Thyroid gland (tissue), 4 donors: ENCODE measurements around the gene ZBTB4. TPM values are rescaled to one million over a fixed set of nuclear protein-coding genes. Genes with fewer than 3 reads are reported as not detected.

ENCODE experiments used
- DNase-seq, 2 donors: peaks; one replicate each; pipeline ENCODE4 v3.0.0-alpha.2; 2019
- H3K27ac ChIP-seq, 3 donors: fragments of 200-600 bp; sonication (generic); 1 replicate in 2 of 3; 2 replicates in 1 of 3; pipeline ENCODE4 v1.5.1; 2016 to 2019; ENCODE audit warnings: mild to moderate bottlenecking in 1 of 3, moderate library complexity in 1 of 3
- H3K27me3 ChIP-seq: fragments of 200-600 bp; sonication (generic); one replicate; pipeline ENCODE4 v1.5.1; 2019
- H3K36me3 ChIP-seq, 2 donors: fragments of 200-600 bp; sonication (generic); one replicate each; pipeline ENCODE4 v1.5.1; 2016 to 2019
- H3K4me1 ChIP-seq, 2 donors: fragments of 200-600 bp; sonication (generic); one replicate each; pipeline ENCODE4 v1.5.1; 2017 to 2019
- H3K4me3 ChIP-seq, 3 donors: fragments of 200-600 bp; sonication (generic); replicated peaks in 1 of 3; 1 replicate in 2 of 3; 2 replicates in 1 of 3; pipeline ENCODE4 v1.5.1; 2016; ENCODE audit warnings: mild to moderate bottlenecking in 1 of 3
- H3K9me3 ChIP-seq: fragments of 200-600 bp; sonication (generic); one replicate; pipeline ENCODE4 v1.5.1; 2017
- CTCF ChIP-seq, 6 experiments: fragments of 200-600 bp in 3 of 6; fragments of 450-650 bp in 3 of 6; sonication (generic) in 3 of 6; IDR thresholded peaks; one replicate each; pipeline ENCODE4 v1.5.1; 2016 to 2019; ENCODE audit warnings: antibody characterized with exemption in 6 of 6, mild to moderate bottlenecking in 2 of 6, inconsistent platforms in 1 of 6, moderate library complexity in 1 of 6
- POLR2A ChIP-seq, 2 donors: fragments of 450-650 bp; IDR thresholded peaks; one replicate each; pipeline ENCODE4 v1.6.1; 2017; ENCODE audit warnings: antibody characterized with exemption in 2 of 2, mild to moderate bottlenecking in 2 of 2, moderate library complexity in 1 of 2
- WGBS, 2 donors: methylation state at CpG; one replicate each; pipeline ENCODE4 v1.1.5; 2017; 5-methylcytosine and 5-hydroxymethylcytosine counted together
- intact Hi-C: fragments of 100-400 bp; cut with DNase I; formaldehyde crosslinking; loops from one replicate; pipeline ENCODE4 v1.15.1; 2023
- total RNA-seq, 4 donors: library from RNA; depleted of rRNA; stranded (reverse); fragments of >200 nt; gene quantifications; one replicate each; pipeline ENCODE4 v1.2.3, GENCODE V29; 2016

Gene ZBTB4
- total RNA-seq, 4 donors from 2014 or later: 58.5 to 85.2 (median 79.9) TPM

GRCh38 chr17:7421186-7421585 lies 58.2 kb downstream of the ZBTB4 start:
- Histone ChIP-seq H3K4me3 (no peak overlapping the region), H3K27me3 (no peaks in the 10 kb centered on the region), H3K9me3 (no peaks in the 10 kb centered on the region), H3K27ac (no peak overlapping the region), H3K36me3 (no peaks in the 10 kb centered on the region), H3K4me1 (no peaks in the 10 kb centered on the region)
- intact Hi-C loops: loop anchor here (5.0 kb wide), 1 partner anchor 59 kb away; no protein-coding TSS in a partner anchor
- WGBS, 2 donors: 92 to 98% methylated on average over 10 to 14 of the region's 16 CpGs
- DNase-seq: no peak
- no peak for TF ChIP-seq CTCF (IDR thresholded peaks at IDR 0.05)
- TF ChIP-seq POLR2A (IDR thresholded peaks at IDR 0.05): no peak

- no peak for DNase-seq
- TF ChIP-seq CTCF (IDR thresholded peaks at IDR 0.05) (no peak), POLR2A (IDR thresholded peaks at IDR 0.05) (no peak)
- whole genome bisulfite sequencing, 2 donors: 67 to 71% methylated on average over 11 to 13 of the region's 17 CpGs
- intact Hi-C loops: loop anchor here (5.0 kb wide), 1 partner anchor 58 kb away; no protein-coding TSS in a partner anchor
- no peak within 1 kb of the TSS for H3K4me3 ChIP-seq
- no peaks in the 10 kb centered on the region for H3K27me3 ChIP-seq
- no peaks in the 10 kb centered on the region for H3K4me1 ChIP-seq
- H3K27ac ChIP-seq: no peak within 1 kb of the TSS
- H3K36me3 ChIP-seq: no peaks in the 10 kb centered on the region
- no peaks in the 10 kb centered on the region for H3K9me3 ChIP-seq
Measured at GRCh38 chr17:7419819-7420610, 59.4 kb downstream of the ZBTB4 start, which contains the start of gene SPEM1. Gene SPEM1 (plus strand): TSS chr17:7420324. CDS start chr17:7420385, 61 bp downstream.

GRCh38 chr17:7418472-7419152 lies 60.8 kb downstream of the ZBTB4 start:
- Histone ChIP-seq H3K4me3 (no peak overlapping the region), H3K27me3 (no peaks in the 10 kb centered on the region), H3K27ac (no peak overlapping the region), H3K4me1 (no peaks in the 10 kb centered on the region), H3K9me3 (no peaks in the 10 kb centered on the region), H3K36me3 (no peaks in the 10 kb centered on the region)
- WGBS, 2 donors: 66 to 68% methylated on average over 16 to 18 of the region's 18 CpGs
- TF ChIP-seq POLR2A (IDR thresholded peaks at IDR 0.05): no peak
- TF ChIP-seq CTCF (IDR thresholded peaks at IDR 0.05): no peak
- no peak for DNase-seq
- intact Hi-C loops: no loop called here

GRCh38 chr17:7417056-7417655 lies 62.3 kb downstream of the ZBTB4 start:
- Histone ChIP-seq H3K9me3 (no peaks in the 10 kb centered on the region), H3K4me1 (no peaks in the 10 kb centered on the region), H3K27ac (no peak overlapping the region), H3K4me3 (no peak overlapping the region), H3K36me3 (no peaks in the 10 kb centered on the region), H3K27me3 (no peaks in the 10 kb centered on the region)
- intact Hi-C loops: no loop called here
- TF ChIP-seq CTCF (IDR thresholded peaks at IDR 0.05): no peak
- no peak for TF ChIP-seq POLR2A (IDR thresholded peaks at IDR 0.05)
- DNase-seq: no peak
- 95 to 96% methylated on average over 37 to 54 of the region's 54 CpGs for WGBS, 2 donors
